NT2/D1 (cell line): ENCODE data around the gene CELF4.

ENCODE experiments used
- DNase-seq: peaks from one replicate; pipeline ENCODE4 v3.0.0-alpha.2; 2011; ENCODE audit warnings: low read depth, low spot score
- H3K27me3 ChIP-seq: 2 replicates; pipeline ENCODE4 v1.6.0; 2011; ENCODE audit warnings: mild to moderate bottlenecking; ENCODE audit not compliant: insufficient read length, insufficient read depth
- H3K36me3 ChIP-seq: 2 replicates; pipeline ENCODE4 v1.6.1; 2011; ENCODE audit warnings: mild to moderate bottlenecking, low read length, mixed read lengths; ENCODE audit not compliant: insufficient read depth, insufficient read length
- H3K4me1 ChIP-seq: 2 replicates; pipeline ENCODE4 v1.5.1; 2011; ENCODE audit not compliant: insufficient read depth, insufficient read length
- H3K4me3 ChIP-seq: 2 replicates; pipeline ENCODE4 v1.5.1; 2011; ENCODE audit warnings: low read depth; ENCODE audit not compliant: insufficient read length
- H3K9ac ChIP-seq: 2 replicates; pipeline ENCODE4 v1.6.0; 2011; ENCODE audit warnings: low read depth; ENCODE audit not compliant: insufficient read length
- H3K9me3 ChIP-seq: 2 replicates; pipeline ENCODE4 v1.5.1; 2011; ENCODE audit warnings: mild to moderate bottlenecking, low read length; ENCODE audit not compliant: insufficient read depth
- SUZ12 ChIP-seq: IDR thresholded peaks from 2 replicates; pipeline ENCODE4 v1.6.1; 2011; ENCODE audit not compliant: insufficient read length, insufficient read depth; ENCODE audit errors: extremely low read depth
- YY1 ChIP-seq: IDR thresholded peaks from 2 replicates; pipeline ENCODE4 v1.6.1; 2011; ENCODE audit not compliant: insufficient read length, insufficient read depth
- ZNF274 ChIP-seq: IDR thresholded peaks from 2 replicates; pipeline ENCODE4 v1.6.1; 2011; ENCODE audit warnings: mild to moderate bottlenecking, low read depth, low read length

Gene CELF4

DNA sequence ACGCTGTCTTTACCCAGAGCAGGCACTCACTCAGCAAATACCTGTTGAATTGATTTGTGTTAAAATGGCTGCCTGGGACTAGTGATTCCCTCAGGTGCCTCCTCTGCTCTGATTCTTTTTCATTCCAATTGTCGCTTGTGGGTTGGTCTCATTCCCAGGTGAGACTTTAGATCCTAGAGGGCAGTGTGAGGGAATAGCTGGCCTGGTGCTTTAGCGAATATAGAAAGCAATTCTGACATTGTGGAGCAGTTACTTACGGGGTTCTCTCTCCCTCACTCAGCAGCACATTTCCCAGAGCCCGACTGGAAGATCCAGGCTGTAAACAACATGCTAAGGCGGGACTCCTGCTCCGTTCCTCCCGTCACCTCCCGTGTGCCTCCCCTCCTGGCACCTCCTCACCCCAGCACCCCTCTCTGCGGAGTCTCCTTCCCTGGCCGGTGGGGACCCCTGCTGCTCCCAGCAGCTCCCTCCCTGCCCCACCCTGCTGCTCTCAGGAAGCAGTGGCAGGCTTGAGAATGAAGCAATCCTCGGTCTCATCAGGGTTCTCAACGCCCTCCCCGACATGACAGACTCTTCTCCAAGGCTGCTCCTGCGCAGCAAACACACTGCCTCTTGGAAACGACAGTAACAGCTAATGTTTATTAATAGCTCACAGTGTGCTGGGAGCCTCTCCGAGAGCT is 26.9 kb downstream of the CELF4 start:
- no peak for DNase-seq
- H3K4me3 ChIP-seq: peak overlapping the region; percentile 28
- H3K9ac ChIP-seq: peak overlapping the region; percentile 21

DNA sequence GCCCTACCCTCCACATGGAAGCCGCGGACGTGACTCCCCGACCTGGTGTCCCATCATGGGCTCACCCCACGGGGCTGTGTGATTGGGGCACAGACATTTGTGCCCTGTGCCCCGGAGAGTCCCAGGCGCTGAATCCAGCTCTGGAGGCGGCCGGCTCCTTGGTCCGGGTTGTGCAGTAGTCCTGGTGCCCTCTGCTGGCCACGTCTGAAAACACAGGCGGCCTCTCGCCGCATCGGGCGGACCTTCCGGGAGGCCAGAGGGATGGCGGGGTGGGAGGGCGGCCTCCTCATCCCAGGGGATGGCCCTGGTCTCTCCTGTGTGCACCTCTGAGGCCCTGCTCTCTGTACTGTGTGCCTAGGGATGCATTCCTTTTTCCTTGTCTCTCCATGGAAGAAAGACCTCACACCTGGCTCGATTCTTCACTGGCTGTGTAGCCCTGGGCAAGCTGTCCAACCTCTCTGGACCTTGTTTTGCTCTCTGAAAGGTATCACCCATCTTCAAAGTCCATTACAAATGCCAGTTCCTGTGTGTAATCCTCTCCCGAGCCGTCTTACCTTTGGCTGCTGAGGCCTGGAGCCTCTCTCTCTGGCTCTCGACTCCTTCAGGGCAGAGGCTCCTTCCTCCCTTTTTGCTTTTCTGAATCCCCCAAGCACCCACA is 27.6 kb downstream of the CELF4 start:
- no peak for TF ChIP-seq YY1
- no peak for TF ChIP-seq SUZ12
- TF ChIP-seq ZNF274: no peak
- H3K4me1 ChIP-seq: peaks cover 12% of the 10 kb centered on the region
- peaks cover 39% of the 10 kb centered on the region for H3K27me3 ChIP-seq
- H3K4me3 ChIP-seq: no peak overlapping the region
- no peak overlapping the region for H3K9ac ChIP-seq
- H3K9me3 ChIP-seq: no peaks in the 10 kb centered on the region
- H3K36me3 ChIP-seq: no peaks in the 10 kb centered on the region
- DNase-seq: no peak

More for the DNA sequence above, 26.9 kb downstream of the CELF4 start:
- Histone ChIP-seq H3K9me3 (no peaks in the 10 kb centered on the region), H3K27me3 (peaks cover 39% of the 10 kb centered on the region), H3K4me1 (peaks cover 12% of the 10 kb centered on the region), H3K36me3 (no peaks in the 10 kb centered on the region)
- no peak for TF ChIP-seq ZNF274
- no peak for TF ChIP-seq YY1
- no peak for TF ChIP-seq SUZ12

DNA sequence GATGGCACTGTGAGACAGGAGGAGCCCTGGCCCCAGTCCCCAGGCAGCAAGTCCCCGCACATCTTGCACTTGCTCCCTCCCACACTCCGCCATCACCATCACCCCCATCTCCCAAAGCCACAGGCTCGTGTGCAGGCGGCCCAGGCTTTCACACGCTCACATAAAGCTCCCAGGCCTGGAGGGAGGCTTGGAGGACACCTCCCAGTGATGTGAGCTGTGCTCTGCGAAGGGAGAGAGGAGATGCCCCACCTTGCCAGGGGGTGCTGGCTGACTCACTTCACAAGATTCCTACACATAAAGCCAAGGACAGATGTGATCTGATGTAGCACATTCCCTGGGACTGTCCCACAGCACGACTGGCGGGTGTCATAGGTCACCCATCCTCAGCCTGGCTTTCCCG is 28.9 kb downstream of the CELF4 start:
- H3K4me1 ChIP-seq: peaks cover 14% of the 10 kb centered on the region
- H3K27me3 ChIP-seq: peaks cover 39% of the 10 kb centered on the region
- TF ChIP-seq ZNF274 (no peak), YY1 (no peak), SUZ12 (no peak)
- DNase-seq: no peak
- no peaks in the 10 kb centered on the region for H3K36me3 ChIP-seq
- H3K9ac ChIP-seq: no peak overlapping the region
- no peak overlapping the region for H3K4me3 ChIP-seq
- H3K9me3 ChIP-seq: no peaks in the 10 kb centered on the region

DNA sequence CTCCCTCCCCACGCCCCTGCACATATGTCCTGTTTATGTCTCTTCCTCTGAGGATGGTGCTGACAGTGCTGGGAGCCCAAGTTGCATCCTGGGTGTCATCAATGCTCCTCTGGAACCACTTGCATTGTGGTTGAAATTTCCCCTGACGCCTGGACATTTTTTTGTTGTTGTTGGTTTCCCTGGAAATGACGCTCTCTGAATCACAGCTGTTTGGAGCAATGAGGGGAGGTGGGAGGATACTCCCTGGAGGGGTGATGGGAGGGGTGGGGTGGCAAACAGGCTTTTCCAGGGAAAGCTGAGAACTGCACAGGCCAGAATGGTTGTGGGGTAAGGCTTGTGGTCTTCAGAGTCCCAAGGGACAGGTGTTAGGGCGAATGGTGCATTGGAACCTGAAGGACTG is 29.6 kb downstream of the CELF4 start:
- no peak for DNase-seq
- no peak for TF ChIP-seq ZNF274
- TF ChIP-seq YY1: no peak
- TF ChIP-seq SUZ12: no peak
- Histone ChIP-seq H3K9me3 (no peaks in the 10 kb centered on the region), H3K9ac (no peak overlapping the region), H3K4me1 (peaks cover 14% of the 10 kb centered on the region), H3K36me3 (no peaks in the 10 kb centered on the region), H3K4me3 (no peak overlapping the region), H3K27me3 (peaks cover 39% of the 10 kb centered on the region)

DNA sequence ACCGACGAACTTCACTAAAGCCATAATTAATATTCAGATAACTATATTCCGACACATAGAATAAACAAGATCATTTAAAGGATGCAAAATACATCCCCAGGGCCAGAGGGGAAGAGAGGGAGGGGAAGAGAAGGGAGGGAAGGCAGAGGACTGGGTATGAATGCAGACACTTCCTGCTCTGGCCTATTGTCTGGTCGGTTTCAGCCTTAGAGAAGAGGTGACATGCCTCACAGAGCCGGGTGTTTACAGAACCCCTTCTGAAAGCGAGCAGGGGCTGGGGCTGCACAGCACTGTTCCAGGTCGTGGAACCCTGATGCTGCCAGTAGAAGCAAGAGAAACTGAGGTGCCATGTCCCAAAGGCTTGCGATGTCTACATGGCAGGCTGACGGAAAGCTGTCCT is 31.0 kb downstream of the CELF4 start:
- no peak for TF ChIP-seq ZNF274
- TF ChIP-seq SUZ12: no peak
- TF ChIP-seq YY1: no peak

DNA sequence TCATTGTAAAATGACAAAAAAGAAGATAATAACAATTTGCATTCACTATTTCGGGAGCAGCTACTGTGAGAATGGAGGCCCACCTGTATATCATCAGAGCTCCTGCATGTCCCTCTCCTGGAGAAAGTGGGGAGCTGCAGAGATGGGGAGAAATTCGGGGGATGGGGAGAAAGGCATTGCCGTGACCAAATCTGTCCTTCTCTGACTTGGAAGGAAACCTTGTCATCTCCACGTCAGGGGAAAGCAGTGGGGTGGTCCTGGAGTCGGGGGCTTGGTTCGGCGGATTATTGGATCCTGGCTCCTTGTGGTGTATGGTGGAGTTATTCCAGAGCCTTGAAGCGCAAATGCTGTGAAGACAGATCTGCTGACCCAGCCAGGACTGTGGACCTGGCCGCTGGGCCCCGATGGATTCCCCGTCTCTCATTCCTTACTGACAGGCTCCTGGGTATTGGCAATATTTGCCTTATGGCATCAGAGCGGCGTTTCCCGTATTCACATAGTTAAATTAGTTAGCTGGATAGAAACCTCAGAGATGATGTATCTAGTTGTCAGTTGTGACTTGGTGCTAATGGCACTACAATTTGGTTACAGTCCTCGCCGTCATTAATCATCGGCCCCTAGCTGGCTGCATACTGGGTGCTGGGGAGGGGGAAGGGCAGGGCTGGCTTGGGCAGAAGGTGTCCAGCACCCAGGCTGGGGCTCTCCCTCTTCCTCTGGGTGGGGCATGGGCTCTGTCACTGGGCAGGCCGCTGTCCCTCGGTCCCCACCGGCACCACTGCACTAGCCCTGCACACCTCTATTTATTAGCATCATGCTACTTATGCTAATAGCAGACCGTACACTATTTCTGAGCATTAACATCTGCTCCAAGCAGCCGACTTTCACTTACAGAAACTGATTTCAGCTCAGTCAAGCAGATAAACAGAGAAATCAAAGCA is 31.7 kb downstream of the CELF4 start:
- TF ChIP-seq ZNF274 (no peak), YY1 (no peak), SUZ12 (no peak)
- DNase-seq: no peak
- Histone ChIP-seq H3K4me1 (peaks cover 15% of the 10 kb centered on the region), H3K27me3 (peaks cover 27% of the 10 kb centered on the region), H3K9me3 (no peaks in the 10 kb centered on the region), H3K36me3 (no peaks in the 10 kb centered on the region), H3K4me3 (no peak overlapping the region), H3K9ac (no peak overlapping the region)

More for the DNA sequence above, 31.0 kb downstream of the CELF4 start:
- no peaks in the 10 kb centered on the region for H3K36me3 ChIP-seq
- H3K9me3 ChIP-seq: no peaks in the 10 kb centered on the region
- H3K27me3 ChIP-seq: peaks cover 35% of the 10 kb centered on the region
- no peak overlapping the region for H3K4me3 ChIP-seq
- no peak for DNase-seq
- peaks cover 16% of the 10 kb centered on the region for H3K4me1 ChIP-seq
- H3K9ac ChIP-seq: peak overlapping the region; percentile 10

DNA sequence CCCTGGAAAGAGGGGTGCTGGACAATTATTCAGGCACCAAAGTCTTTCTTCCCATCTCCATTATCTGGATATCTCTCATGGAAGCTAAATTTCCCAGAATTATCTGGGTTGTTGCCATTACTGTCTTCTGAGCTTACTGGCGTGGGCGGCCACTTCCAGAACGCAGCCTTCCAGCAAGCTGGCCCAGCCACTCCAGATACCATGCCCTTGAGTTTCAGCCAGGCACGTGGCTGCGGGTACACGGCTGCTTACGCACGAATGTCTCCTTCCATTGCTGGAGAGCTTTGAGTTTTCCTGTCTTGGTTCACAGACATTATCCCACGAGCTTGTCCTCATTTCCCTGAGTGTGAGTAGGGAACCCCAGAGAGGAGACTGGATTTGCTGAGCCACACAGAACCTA is 32.7 kb downstream of the CELF4 start:
- Histone ChIP-seq H3K4me3 (no peak overlapping the region), H3K27me3 (peaks cover 17% of the 10 kb centered on the region), H3K4me1 (peaks cover 13% of the 10 kb centered on the region), H3K9me3 (no peaks in the 10 kb centered on the region), H3K36me3 (no peaks in the 10 kb centered on the region), H3K9ac (no peak overlapping the region)
- no peak for TF ChIP-seq YY1
- TF ChIP-seq ZNF274: no peak
- TF ChIP-seq SUZ12: no peak
- DNase-seq: no peak
